Endothelial cell of umbilical vein (primary cell): ENCODE results near the gene SLC66A2. TPM values are rescaled to one million over a fixed set of nuclear protein-coding genes. Genes with fewer than 3 reads are reported as not detected.

ENCODE experiments used
- BruUV-seq: library from RNA; stranded (reverse); fragments of 400-500 nt; replicated peaks from 2 replicates; lab custom pipeline; 2021; lab: Mats Ljungman, UMichigan
- CTCF ChIA-PET: fragments of 300-600, 350-600 bp; sonication (Branson Sonifier 250); formaldehyde crosslinking; loops from one replicate; lab custom pipeline; 2021; ENCODE audit warnings: antibody characterized with exemption, inconsistent platforms; lab: Charles Lee
- POLR2A ChIA-PET: fragments of 300-600, 350-600 bp; sonication (Branson Sonifier 250); formaldehyde crosslinking; loops from one replicate; lab custom pipeline; 2021; ENCODE audit warnings: antibody characterized with exemption, inconsistent platforms; lab: Charles Lee
- DNase-seq: peaks from one replicate; pipeline ENCODE4 v3.0.0-alpha.2; 2011; ENCODE audit warnings: low read depth, low spot score
- FAIRE-seq: peaks from 2 replicates; lab custom pipeline; 2011; peaks lifted over from hg19 to GRCh38; lab: Jason Lieb, UNC
- H2AFZ ChIP-seq: 2 replicates; pipeline ENCODE4 v1.6.0; 2012; ENCODE audit warnings: low read depth, low read length, control low read depth, inconsistent platforms
- H3K27ac ChIP-seq: 2 replicates; pipeline ENCODE4 v1.5.1; 2011; ENCODE audit warnings: low read depth, mild to moderate bottlenecking, control low read depth, low read length, moderate library complexity; ENCODE audit not compliant: insufficient read depth
- H3K27me3 ChIP-seq, 2 experiments: 2 replicates each; pipeline versions ENCODE4 v1.6.0 to v1.6.1; 2011; ENCODE audit warnings: low read length in 2 of 2, mixed read lengths in 1 of 2; ENCODE audit not compliant: control insufficient read depth in 2 of 2, insufficient read depth in 2 of 2
- H3K36me3 ChIP-seq, 2 experiments: 2 replicates in 1 of 2; 3 replicates in 1 of 2; pipeline ENCODE4 v1.5.1; 2011; ENCODE audit warnings: low read length in 2 of 2, mild to moderate bottlenecking in 1 of 2, moderate library complexity in 1 of 2; ENCODE audit not compliant: control insufficient read depth in 2 of 2, insufficient read depth in 2 of 2; ENCODE audit errors: extremely low read depth in 1 of 2
- H3K4me1 ChIP-seq: 3 replicates; pipeline ENCODE4 v1.5.1; 2011; ENCODE audit warnings: mild to moderate bottlenecking, low read length; ENCODE audit not compliant: control insufficient read depth, insufficient read depth; ENCODE audit errors: extremely low read depth
- H3K4me2 ChIP-seq: 2 replicates; pipeline ENCODE4 v1.6.1; 2011; ENCODE audit warnings: low read length, control low read depth, mixed read lengths; ENCODE audit not compliant: insufficient read depth
- H3K4me3 ChIP-seq, 3 experiments: fragments of 200-600 bp in 1 of 3; sonication (generic), shearing (Covaris generic) in 1 of 3; replicated peaks in 1 of 3; 2 replicates each; pipeline ENCODE4 v1.5.1; 2011 to 2016; ENCODE audit warnings: control low read depth in 3 of 3, low read length in 3 of 3, mild to moderate bottlenecking in 2 of 3, inconsistent platforms in 1 of 3, low read depth in 1 of 3, moderate library complexity in 1 of 3; ENCODE audit not compliant: insufficient read depth in 1 of 3
- H3K79me2 ChIP-seq: 2 replicates; pipeline ENCODE4 v1.6.0; 2012; ENCODE audit warnings: low read length, inconsistent platforms; ENCODE audit not compliant: control insufficient read depth, insufficient read depth
- H3K9ac ChIP-seq: replicated peaks from 2 replicates; pipeline ENCODE3; 2011; ENCODE audit warnings: low read length, control low read depth; ENCODE audit not compliant: insufficient read depth; ENCODE audit errors: extremely low read depth
- H3K9me1 ChIP-seq: replicated peaks from 3 replicates; pipeline ENCODE4 v1.6.0; 2011; ENCODE audit warnings: mild to moderate bottlenecking, low read length; ENCODE audit not compliant: control insufficient read depth, insufficient read depth; ENCODE audit errors: extremely low read depth
- H3K9me3 ChIP-seq: replicated peaks from 2 replicates; pipeline ENCODE4 v1.5.1; 2012; ENCODE audit warnings: low read length, inconsistent platforms; ENCODE audit not compliant: control insufficient read depth, insufficient read depth
- H4K20me1 ChIP-seq: replicated peaks from 2 replicates; pipeline ENCODE3; 2011; ENCODE audit warnings: mild to moderate bottlenecking, low read length; ENCODE audit not compliant: control insufficient read depth, insufficient read depth; ENCODE audit errors: extremely low read depth
- CTCF ChIP-seq, 2 donors: IDR thresholded peaks; 1 replicate in 1 of 2; 2 replicates in 1 of 2; pipeline ENCODE4 v1.5.1; 2011; ENCODE audit warnings: low read length in 2 of 2, mild to moderate bottlenecking in 2 of 2, moderate library complexity in 2 of 2, control low read depth in 1 of 2, inconsistent platforms in 1 of 2, low read depth in 1 of 2; ENCODE audit not compliant: insufficient read depth in 1 of 2; ENCODE audit errors: extremely low read depth in 1 of 2
- EZH2 ChIP-seq: IDR thresholded peaks from 2 replicates; pipeline ENCODE4 v1.6.1; 2012; ENCODE audit warnings: borderline replicate concordance, low read depth, mild to moderate bottlenecking, moderate library complexity, low read length, inconsistent platforms; ENCODE audit not compliant: severe bottlenecking
- FOS ChIP-seq: IDR thresholded peaks from 2 replicates; pipeline ENCODE4 v1.6.1; 2011; ENCODE audit warnings: mild to moderate bottlenecking, low read length, moderate library complexity, borderline replicate concordance; ENCODE audit not compliant: insufficient read depth
- GATA2 ChIP-seq: IDR thresholded peaks from 2 replicates; pipeline ENCODE4 v1.7.0; 2011; ENCODE audit warnings: low read depth, mild to moderate bottlenecking, moderate library complexity, mixed read lengths, low read length; ENCODE audit not compliant: insufficient read length, insufficient read depth
- JUN ChIP-seq: IDR thresholded peaks from 2 replicates; pipeline ENCODE4 v1.6.1; 2011; ENCODE audit warnings: borderline replicate concordance, low read depth; ENCODE audit not compliant: insufficient read length, insufficient read depth
- MAX ChIP-seq: IDR thresholded peaks from 2 replicates; pipeline ENCODE4 v1.6.1; 2011; ENCODE audit not compliant: insufficient read depth, insufficient read length
- MYC ChIP-seq: IDR thresholded peaks from one replicate; pipeline ENCODE4 v1.6.1; 2011; ENCODE audit warnings: mild to moderate bottlenecking, low read depth, low read length
- POLR2A ChIP-seq: IDR thresholded peaks from 2 replicates; pipeline ENCODE4 v1.6.1; 2012; ENCODE audit warnings: low read depth, mild to moderate bottlenecking, control low read depth, low read length
- POLR2AphosphoS5 ChIP-seq: IDR thresholded peaks from 2 replicates; pipeline ENCODE4 v1.6.1; 2012; ENCODE audit warnings: low read depth, mild to moderate bottlenecking, control low read depth, low read length, moderate library complexity; ENCODE audit not compliant: insufficient read depth
- dilution Hi-C: fragments of 300-500 bp; cut with MboI; formaldehyde crosslinking; loops from one replicate; pipeline ENCODE4 v1.15.0; 2019; ENCODE audit warnings: low sequenced_read_pairs; ENCODE audit not compliant: extremely low pct_ligation_motif_present
- intact Hi-C: fragments of 100-400 bp; cut with micrococcal nuclease; formaldehyde crosslinking; loops from one replicate; pipeline ENCODE4 v1.10.0; 2022
- polyA plus RNA-seq, 4 experiments: library from polyadenylated mRNA; depleted of rRNA in 3 of 4; stranded (reverse) in 3 of 4; unstranded in 1 of 4; fragments of >200 nt; gene quantifications; 2 replicates each; pipeline versions ENCODE4 v1.2.1 to v1.2.3, GENCODE V29; 2011 to 2012; ENCODE audit warnings: missing spikeins in 1 of 4
- total RNA-seq: library from RNA; stranded (reverse); gene quantifications from 2 replicates; pipeline ENCODE4 v1.2.3, GENCODE V29; 2021

The SLC66A2 gene
- total and polyA plus RNA-seq, 2 donors (not counting 3 experiments of a cell fraction or from before 2014, with no cell fraction given), result 32.5 to 37.1 TPM

- CTCF ChIA-PET, result no interaction called here
- intact Hi-C loops, result no loop called here
These were observed 22.1 kb upstream of the SLC66A2 start for GRCh38 chr18:79973517-79973916.

GRCh38 chr18:79972720-79973119, 21.3 kb upstream of the SLC66A2 start:
- Histone ChIP-seq H3K79me2 (peaks cover 43% of the 10 kb centered on the region), H3K9me3 (no peaks in the 10 kb centered on the region), H3K27ac (no peak overlapping the region), H3K36me3 (peaks cover 0 to 16% of the 10 kb centered on the region in 2 experiments), H3K4me2 (no peak overlapping the region), H3K27me3 (no peaks in the 10 kb centered on the region), H2AFZ (no peak overlapping the region), H3K4me1 (no peaks in the 10 kb centered on the region), H3K4me3 (no peak overlapping the region), H3K9ac (no peak overlapping the region), H4K20me1 (no peaks in the 10 kb centered on the region), H3K9me1 (no peaks in the 10 kb centered on the region)
- CTCF ChIA-PET, result no interaction called here
- TF ChIP-seq EZH2, result no peak
- no peak for TF ChIP-seq GATA2
- TF ChIP-seq JUN, result no peak
- TF ChIP-seq POLR2AphosphoS5, result no peak
- no peak for TF ChIP-seq FOS
- no peak for TF ChIP-seq CTCF (IDR thresholded peaks at IDR 0.05; ENCODE audit: extremely low read depth in 1 of 2, insufficient read depth in 1 of 2, low read depth in 1 of 2, low read length in 2 of 2)
- no peak for TF ChIP-seq MAX
- no peak for TF ChIP-seq POLR2A
- no peak for TF ChIP-seq MYC
- no TSS peak for BruUV-seq
- DNase-seq (no peak), FAIRE-seq (no peak)
- intact Hi-C loops (no loop called here), dilution Hi-C loops (no loop called here)
- POLR2A ChIA-PET, result no interaction called here

More at GRCh38 chr18:79973517-79973916, 22.1 kb upstream of the SLC66A2 start:
- Histone ChIP-seq H4K20me1 (no peaks in the 10 kb centered on the region), H3K4me1 (no peaks in the 10 kb centered on the region), H3K9me3 (no peaks in the 10 kb centered on the region), H3K4me3 (no peak overlapping the region), H3K36me3 (peaks cover 0 to 16% of the 10 kb centered on the region in 2 experiments), H3K4me2 (no peak overlapping the region), H3K79me2 (peaks cover 51% of the 10 kb centered on the region), H3K27me3 (no peaks in the 10 kb centered on the region), H3K27ac (no peak overlapping the region), H3K9ac (no peak overlapping the region), H2AFZ (no peak overlapping the region), H3K9me1 (no peaks in the 10 kb centered on the region)
- TF ChIP-seq POLR2AphosphoS5, result no peak
- BruUV-seq, result no TSS peak
- FAIRE-seq, result no peak
- dilution Hi-C loops, result no loop called here
- no peak for DNase-seq
- POLR2A ChIA-PET, result no interaction called here
